Naive thymus-derived CD4-positive, alpha-beta T cell (primary cell): Measurements from ENCODE around the gene PTPRN2. TPM values are rescaled to one million over a fixed set of nuclear protein-coding genes. Genes with fewer than 3 reads are reported as not detected.

Source experiments
- ATAC-seq: fragments of 150-1000 bp; cut with Tn5 transposase; 2 replicates; pipeline ENCODE4 v1.10.0; 2021; ENCODE audit warnings: mild to moderate bottlenecking, moderate library complexity
- CTCF ChIA-PET: fragments of 350-600 bp; sonication (Branson Sonifier 250); formaldehyde crosslinking; loops from one replicate; lab custom pipeline; 2021; ENCODE audit warnings: antibody characterized with exemption; lab: Charles Lee
- POLR2A ChIA-PET: fragments of 350-600 bp; sonication (Branson Sonifier 250); formaldehyde crosslinking; loops from one replicate; lab custom pipeline; 2021; ENCODE audit warnings: antibody characterized with exemption, inconsistent platforms; lab: Charles Lee
- DNase-seq, 9 donors: peaks; one replicate each; pipeline versions ENCODE4 v3.0.0 to v3.0.0-alpha.2; 2020 to 2022; ENCODE audit warnings: mixed read lengths in 1 of 9
- H3K27ac ChIP-seq: one replicate; pipeline ENCODE4 v1.7.0; 2013; ENCODE audit warnings: mild to moderate bottlenecking, low read depth, low read length, moderate library complexity
- H3K27me3 ChIP-seq, 2 donors: one replicate each; pipeline ENCODE4 v1.7.0; 2013; ENCODE audit warnings: low read length in 2 of 2, mild to moderate bottlenecking in 2 of 2, moderate library complexity in 2 of 2; ENCODE audit not compliant: control insufficient read depth in 2 of 2, insufficient read depth in 2 of 2
- H3K36me3 ChIP-seq, 3 experiments: 1 replicate in 2 of 3; 2 replicates in 1 of 3; pipeline ENCODE4 v1.7.0; 2013; ENCODE audit warnings: low read length in 3 of 3, mild to moderate bottlenecking in 3 of 3, moderate library complexity in 1 of 3; ENCODE audit not compliant: insufficient read depth in 3 of 3, control insufficient read depth in 2 of 3
- H3K4me1 ChIP-seq, 2 donors: one replicate each; pipeline ENCODE4 v1.7.0; 2013; ENCODE audit warnings: low read length in 2 of 2, mild to moderate bottlenecking in 2 of 2, moderate library complexity in 1 of 2; ENCODE audit not compliant: control insufficient read depth in 2 of 2, insufficient read depth in 2 of 2
- H3K4me3 ChIP-seq: 2 replicates; pipeline ENCODE4 v1.7.0; 2013; ENCODE audit warnings: mild to moderate bottlenecking, low read length
- H3K9me3 ChIP-seq, 3 experiments: 1 replicate in 2 of 3; 2 replicates in 1 of 3; pipeline ENCODE4 v1.7.0; 2013; ENCODE audit warnings: low read length in 3 of 3; ENCODE audit not compliant: control insufficient read depth in 2 of 3
- H3K27ac Mint-ChIP-seq, 9 donors: one replicate each; pipeline ENCODE4 v1.8.0; 2020 to 2022; ENCODE audit warnings: mixed read lengths in 9 of 9, mild to moderate bottlenecking in 8 of 9, moderate library complexity in 5 of 9, inconsistent platforms in 2 of 9
- H3K27me3 Mint-ChIP-seq, 5 donors: one replicate each; pipeline ENCODE4 v1.8.0; 2021 to 2022; ENCODE audit warnings: mixed read lengths in 5 of 5, mild to moderate bottlenecking in 1 of 5
- H3K36me3 Mint-ChIP-seq, 5 donors: one replicate each; pipeline ENCODE4 v1.8.0; 2020 to 2022; ENCODE audit warnings: mixed read lengths in 5 of 5, mild to moderate bottlenecking in 3 of 5, inconsistent platforms in 1 of 5
- H3K4me1 Mint-ChIP-seq, 7 donors: one replicate each; pipeline ENCODE4 v1.8.0; 2020 to 2022; ENCODE audit warnings: mixed read lengths in 7 of 7, mild to moderate bottlenecking in 3 of 7, inconsistent platforms in 1 of 7
- H3K4me3 Mint-ChIP-seq, 10 donors: one replicate each; pipeline ENCODE4 v1.8.0; 2020 to 2022; ENCODE audit warnings: mild to moderate bottlenecking in 10 of 10, mixed read lengths in 10 of 10, moderate library complexity in 6 of 10, inconsistent platforms in 2 of 10
- H3K9me3 Mint-ChIP-seq, 11 donors: one replicate each; pipeline ENCODE4 v1.8.0; 2020 to 2022; ENCODE audit warnings: mixed read lengths in 11 of 11, mild to moderate bottlenecking in 4 of 11, inconsistent platforms in 1 of 11, moderate library complexity in 1 of 11
- intact Hi-C, 2 donors: fragments of 100-400 bp; cut with micrococcal nuclease; formaldehyde crosslinking; loops; one replicate each; pipeline ENCODE4 v1.15.1; 2023
- polyA plus RNA-seq, 2 donors: library from polyadenylated mRNA; unstranded; fragments of 300-500 nt; fragmentation: Illumina TruSeq; gene quantifications; one replicate each; pipeline ENCODE4 v1.2.3, GENCODE V29; 2021
- total RNA-seq, 6 experiments: library from RNA in 5 of 6; stranded (reverse) in 5 of 6; gene quantifications; 1 replicate in 5 of 6; 2 replicates in 1 of 6; pipeline ENCODE4 v1.2.3 and lab custom pipeline; 2021 to 2026

The PTPRN2 gene
- total and polyA plus RNA-seq, 7 experiments from 2014 or later = 0.58 to 2.3 (median 1.4) TPM

GRCh38 chr7:157559596-157560257 is 1027.9 kb downstream of the PTPRN2 start:
- intact Hi-C loops = no loop called here
- POLR2A ChIA-PET = no interaction called here
- no peak overlapping the region for H3K27ac ChIP-seq
- H3K4me3 ChIP-seq = no peak overlapping the region
- no peaks in the 10 kb centered on the region for H3K36me3 ChIP-seq
- CTCF ChIA-PET = interaction anchor here (0.6 kb wide), 1 partner anchor 297 kb away, joined by 3 read pairs; no protein-coding TSS in a partner anchor
- H3K9me3 ChIP-seq = no peaks in the 10 kb centered on the region
- Mint-ChIP-seq H3K27ac (no peak overlapping the region), H3K4me1 (peaks cover 0 to 3% (median 0%) of the 10 kb centered on the region in 7 donors), H3K36me3 (peaks cover 0 to 2% (median 0%) of the 10 kb centered on the region in 5 donors), H3K4me3 (no peak overlapping the region), H3K9me3 (no peaks in the 10 kb centered on the region), H3K27me3 (no peaks in the 10 kb centered on the region)
- DNase-seq (no peak), ATAC-seq (no peak)
- H3K27me3 ChIP-seq = no peaks in the 10 kb centered on the region
- no peaks in the 10 kb centered on the region for H3K4me1 ChIP-seq

GRCh38 chr7:157558875-157559595 is 1028.6 kb downstream of the PTPRN2 start:
- no peaks in the 10 kb centered on the region for H3K4me1 ChIP-seq
- no peaks in the 10 kb centered on the region for H3K36me3 Mint-ChIP-seq
- ATAC-seq (no peak), DNase-seq (no peak)
- H3K4me1 Mint-ChIP-seq = peaks cover 0 to 3% (median 0%) of the 10 kb centered on the region in 7 donors
- POLR2A ChIA-PET = no interaction called here
- H3K27me3 ChIP-seq = no peaks in the 10 kb centered on the region
- no peaks in the 10 kb centered on the region for H3K36me3 ChIP-seq
- H3K27me3 Mint-ChIP-seq = no peaks in the 10 kb centered on the region
- intact Hi-C loops = no loop called here
- no peak overlapping the region for H3K4me3 Mint-ChIP-seq
- no peaks in the 10 kb centered on the region for H3K9me3 ChIP-seq
- no peak overlapping the region for H3K27ac Mint-ChIP-seq
- H3K4me3 ChIP-seq = no peak overlapping the region
- no peak overlapping the region for H3K27ac ChIP-seq
- CTCF ChIA-PET = no interaction called here
- H3K9me3 Mint-ChIP-seq = no peaks in the 10 kb centered on the region

- peaks cover 0 to 3% (median 0%) of the 10 kb centered on the region in 7 donors for H3K4me1 Mint-ChIP-seq
- H3K27ac Mint-ChIP-seq = no peak overlapping the region
- ATAC-seq = no peak
- POLR2A ChIA-PET = no interaction called here
- Histone ChIP-seq H3K9me3 (no peaks in the 10 kb centered on the region), H3K27me3 (no peaks in the 10 kb centered on the region), H3K4me1 (no peaks in the 10 kb centered on the region), H3K36me3 (no peaks in the 10 kb centered on the region), H3K4me3 (no peak overlapping the region), H3K27ac (no peak overlapping the region)
- CTCF ChIA-PET = no interaction called here
- H3K27me3 Mint-ChIP-seq = no peaks in the 10 kb centered on the region
- H3K9me3 Mint-ChIP-seq = no peaks in the 10 kb centered on the region
- no peak overlapping the region for H3K4me3 Mint-ChIP-seq
- intact Hi-C loops = no loop called here
- no peak for DNase-seq
- no peaks in the 10 kb centered on the region for H3K36me3 Mint-ChIP-seq
Measured at GRCh38 chr7:157558516-157558874, 1029.1 kb downstream of the PTPRN2 start.

- no peaks in the 10 kb centered on the region for H3K4me1 ChIP-seq
- no peak overlapping the region for H3K4me3 ChIP-seq
- Mint-ChIP-seq H3K36me3 (no peaks in the 10 kb centered on the region), H3K27me3 (no peaks in the 10 kb centered on the region), H3K4me1 (peaks cover 0 to 3% (median 0%) of the 10 kb centered on the region in 7 donors), H3K27ac (no peak overlapping the region), H3K9me3 (no peaks in the 10 kb centered on the region), H3K4me3 (no peak overlapping the region)
- intact Hi-C loops = no loop called here
- H3K9me3 ChIP-seq = no peaks in the 10 kb centered on the region
- H3K36me3 ChIP-seq = no peaks in the 10 kb centered on the region
- CTCF ChIA-PET = no interaction called here
- POLR2A ChIA-PET = no interaction called here
- ATAC-seq = no peak
- DNase-seq = no peak
- no peak overlapping the region for H3K27ac ChIP-seq
- H3K27me3 ChIP-seq = no peaks in the 10 kb centered on the region
Measured at GRCh38 chr7:157558061-157558460, 1029.6 kb downstream of the PTPRN2 start.

GRCh38 chr7:157557263-157557662 is 1030.4 kb downstream of the PTPRN2 start:
- DNase-seq (no peak), ATAC-seq (no peak)
- H3K27me3 ChIP-seq = no peaks in the 10 kb centered on the region
- Mint-ChIP-seq H3K36me3 (peaks cover 0 to 3% (median 0%) of the 10 kb centered on the region in 5 donors), H3K27ac (no peak overlapping the region), H3K4me3 (no peak overlapping the region), H3K4me1 (peaks cover 0 to 3% (median 0%) of the 10 kb centered on the region in 7 donors), H3K9me3 (no peaks in the 10 kb centered on the region), H3K27me3 (no peaks in the 10 kb centered on the region)
- no peak overlapping the region for H3K4me3 ChIP-seq
- intact Hi-C loops = no loop called here
- no peaks in the 10 kb centered on the region for H3K9me3 ChIP-seq
- no peak overlapping the region for H3K27ac ChIP-seq
- H3K4me1 ChIP-seq = no peaks in the 10 kb centered on the region
- ChIA-PET CTCF (no interaction called here), POLR2A (interaction anchor here (0.6 kb wide), 2 partner anchors 20 to 133 kb away, joined by 3 read pairs; no protein-coding TSS in a partner anchor)
- no peaks in the 10 kb centered on the region for H3K36me3 ChIP-seq

- intact Hi-C loops = no loop called here
Measured at GRCh38 chr7:157556642-157556944, 1031.0 kb downstream of the PTPRN2 start.

More at GRCh38 chr7:157556642-157556944, 1031.0 kb downstream of the PTPRN2 start:
- Histone ChIP-seq H3K4me1 (no peaks in the 10 kb centered on the region), H3K36me3 (no peaks in the 10 kb centered on the region), H3K9me3 (no peaks in the 10 kb centered on the region), H3K4me3 (no peak overlapping the region), H3K27ac (no peak overlapping the region), H3K27me3 (no peaks in the 10 kb centered on the region)
- H3K9me3 Mint-ChIP-seq = no peaks in the 10 kb centered on the region
- ChIA-PET CTCF (no interaction called here), POLR2A (no interaction called here)
- H3K36me3 Mint-ChIP-seq = peaks cover 0 to 3% (median 0%) of the 10 kb centered on the region in 5 donors
- no peak for ATAC-seq
- H3K4me1 Mint-ChIP-seq = peaks cover 0 to 3% (median 0%) of the 10 kb centered on the region in 7 donors
- H3K4me3 Mint-ChIP-seq = no peak overlapping the region
- H3K27ac Mint-ChIP-seq = no peak overlapping the region
- H3K27me3 Mint-ChIP-seq = no peaks in the 10 kb centered on the region
- DNase-seq = no peak
